Measurements from ENCODE around the gene ZNF667.

ZNF667 gene

DNA sequence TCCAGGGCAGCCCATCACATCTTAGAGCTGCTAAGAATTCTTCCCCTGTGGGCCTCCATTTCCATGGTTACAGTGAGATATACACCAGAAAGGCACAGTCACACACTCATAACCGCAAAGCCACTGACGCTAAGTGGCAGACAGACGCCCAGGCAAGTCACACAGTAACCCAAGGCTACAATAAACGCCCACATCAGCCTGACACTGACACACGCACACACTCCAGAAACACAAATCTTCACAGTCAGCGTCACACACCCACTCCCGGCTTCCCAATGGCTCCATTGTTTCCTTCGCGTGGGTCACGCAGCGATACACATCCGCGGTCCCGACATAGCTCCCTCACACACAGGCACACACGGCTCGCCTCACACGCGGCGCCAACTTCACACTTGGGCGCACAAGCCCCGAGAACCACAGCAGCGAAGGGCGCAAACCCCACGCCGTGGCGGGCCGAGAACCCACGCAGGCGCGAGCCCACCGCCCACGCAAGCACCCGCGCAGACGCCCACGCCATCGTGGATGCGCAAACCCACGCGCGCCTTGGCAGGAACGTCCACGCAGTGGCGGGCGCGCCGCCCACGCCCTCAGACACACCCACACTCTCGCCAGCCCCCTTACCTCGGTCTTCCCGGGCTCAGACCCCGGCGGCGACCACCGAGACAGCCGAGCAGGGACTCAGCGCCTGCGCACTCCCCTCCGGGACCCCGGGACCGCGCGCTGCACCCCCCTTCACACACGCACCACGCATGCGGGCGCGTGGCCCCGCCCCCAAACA is at the start of gene ZNF667:
TSS of gene ZNF667 (minus strand) at position 695 of the 778 bp plus-strand sequence. CDS start 14,975 bp downstream, outside the sequence.
- TF ChIP-seq GATA2 (IDR thresholded peaks at IDR 0.05; ENCODE audit: low read depth, low read length): no peak; the same call in 1 of the 2 replicates
- no peak for TF ChIP-seq GATA3 (IDR thresholded peaks at IDR 0.05; ENCODE audit: low read depth, low read length)

DNA sequence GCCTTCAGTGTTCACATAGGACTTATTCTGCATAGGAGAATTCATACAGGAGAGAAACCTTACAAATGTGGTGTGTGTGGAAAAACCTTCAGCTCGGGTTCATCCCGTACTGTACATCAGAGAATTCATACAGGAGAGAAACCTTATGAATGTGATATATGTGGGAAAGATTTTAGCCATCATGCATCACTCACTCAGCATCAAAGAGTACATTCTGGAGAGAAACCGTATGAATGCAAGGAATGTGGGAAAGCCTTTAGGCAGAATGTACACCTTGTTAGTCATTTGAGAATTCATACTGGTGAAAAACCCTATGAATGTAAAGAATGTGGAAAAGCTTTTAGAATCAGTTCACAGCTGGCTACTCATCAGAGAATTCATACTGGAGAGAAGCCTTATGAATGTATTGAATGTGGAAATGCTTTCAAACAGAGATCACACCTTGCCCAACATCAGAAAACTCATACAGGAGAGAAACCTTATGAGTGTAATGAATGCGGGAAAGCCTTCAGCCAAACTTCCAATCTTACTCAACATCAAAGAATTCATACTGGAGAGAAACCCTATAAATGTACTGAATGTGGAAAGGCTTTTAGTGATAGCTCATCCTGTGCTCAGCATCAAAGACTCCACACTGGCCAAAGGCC is 48.2 kb upstream of the ZNF667 start:
- TF ChIP-seq GATA2 (IDR thresholded peaks at IDR 0.05; ENCODE audit: low read depth, low read length): no peak
- TF ChIP-seq GATA3 (IDR thresholded peaks at IDR 0.05; ENCODE audit: low read depth, low read length): no peak

- TF ChIP-seq GATA3 (IDR thresholded peaks at IDR 0.05; ENCODE audit: low read depth, low read length) (no peak), GATA2 (IDR thresholded peaks at IDR 0.05; ENCODE audit: low read depth, low read length) (no peak)
These were observed 31.2 kb upstream of the ZNF667 start for GRCh38 chr19:56508290-56508778.

DNA sequence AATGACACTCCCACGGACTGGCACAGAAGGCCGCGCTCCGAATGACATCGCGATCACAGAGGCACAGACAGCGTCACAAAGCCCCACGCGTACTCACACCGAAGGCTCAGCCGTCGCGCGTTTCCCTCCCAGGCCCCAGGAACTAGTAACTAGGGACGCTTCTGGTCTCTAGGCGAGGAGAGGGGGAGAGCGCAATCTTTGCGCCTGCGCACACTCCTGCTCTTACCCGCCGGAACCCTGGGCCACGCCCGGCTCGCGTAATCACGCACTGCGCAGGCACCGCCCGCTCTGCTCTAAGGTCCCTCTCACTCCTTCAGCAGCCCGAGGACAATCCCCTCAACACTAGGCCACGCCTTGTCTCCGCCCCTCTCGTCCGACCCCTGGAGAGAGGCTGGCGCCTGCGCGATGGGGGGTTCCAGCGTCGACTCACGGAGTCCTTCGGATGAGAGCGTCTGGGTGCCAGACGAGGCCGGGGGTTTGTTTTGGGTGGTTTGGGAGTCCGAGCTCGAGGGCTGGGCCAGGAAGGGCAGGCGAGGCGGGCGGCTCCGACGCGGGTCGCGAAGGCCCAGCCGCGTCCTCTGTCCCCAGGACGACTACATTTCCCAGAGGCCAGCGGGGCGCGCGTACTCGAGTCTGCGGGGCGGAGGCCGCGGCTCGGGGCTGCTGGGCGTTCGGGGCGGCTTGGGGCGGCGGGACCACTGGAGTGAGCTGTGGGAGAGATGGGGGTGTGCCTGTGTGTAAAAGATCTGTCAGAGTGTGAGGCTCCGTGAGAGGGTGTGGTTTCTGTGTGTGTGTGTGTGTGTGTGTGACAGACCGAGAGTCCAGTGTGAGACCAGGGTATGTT is 30.5 kb upstream of the ZNF667 start, which contains the start of gene ZNF471:
TSS of gene ZNF471 (plus strand) at position 410 of the 844 bp plus-strand sequence. CDS start 3,717 bp downstream, outside the sequence.
- TF ChIP-seq GATA3 (IDR thresholded peaks at IDR 0.05; ENCODE audit: low read depth, low read length) (no peak), GATA2 (IDR thresholded peaks at IDR 0.05; ENCODE audit: low read depth, low read length) (no peak)

- no peak for TF ChIP-seq GATA2 (IDR thresholded peaks at IDR 0.05; ENCODE audit: low read depth, low read length)
- no peak for TF ChIP-seq GATA3 (IDR thresholded peaks at IDR 0.05; ENCODE audit: low read depth, low read length)
These were observed 27.4 kb upstream of the ZNF667 start for GRCh38 chr19:56504581-56504980.

GRCh38 chr19:56491399-56491798 is 14.3 kb upstream of the ZNF667 start:
- no peak for TF ChIP-seq GATA3 (IDR thresholded peaks at IDR 0.05; ENCODE audit: low read depth, low read length)
- no peak for TF ChIP-seq GATA2 (IDR thresholded peaks at IDR 0.05; ENCODE audit: low read depth, low read length)

DNA sequence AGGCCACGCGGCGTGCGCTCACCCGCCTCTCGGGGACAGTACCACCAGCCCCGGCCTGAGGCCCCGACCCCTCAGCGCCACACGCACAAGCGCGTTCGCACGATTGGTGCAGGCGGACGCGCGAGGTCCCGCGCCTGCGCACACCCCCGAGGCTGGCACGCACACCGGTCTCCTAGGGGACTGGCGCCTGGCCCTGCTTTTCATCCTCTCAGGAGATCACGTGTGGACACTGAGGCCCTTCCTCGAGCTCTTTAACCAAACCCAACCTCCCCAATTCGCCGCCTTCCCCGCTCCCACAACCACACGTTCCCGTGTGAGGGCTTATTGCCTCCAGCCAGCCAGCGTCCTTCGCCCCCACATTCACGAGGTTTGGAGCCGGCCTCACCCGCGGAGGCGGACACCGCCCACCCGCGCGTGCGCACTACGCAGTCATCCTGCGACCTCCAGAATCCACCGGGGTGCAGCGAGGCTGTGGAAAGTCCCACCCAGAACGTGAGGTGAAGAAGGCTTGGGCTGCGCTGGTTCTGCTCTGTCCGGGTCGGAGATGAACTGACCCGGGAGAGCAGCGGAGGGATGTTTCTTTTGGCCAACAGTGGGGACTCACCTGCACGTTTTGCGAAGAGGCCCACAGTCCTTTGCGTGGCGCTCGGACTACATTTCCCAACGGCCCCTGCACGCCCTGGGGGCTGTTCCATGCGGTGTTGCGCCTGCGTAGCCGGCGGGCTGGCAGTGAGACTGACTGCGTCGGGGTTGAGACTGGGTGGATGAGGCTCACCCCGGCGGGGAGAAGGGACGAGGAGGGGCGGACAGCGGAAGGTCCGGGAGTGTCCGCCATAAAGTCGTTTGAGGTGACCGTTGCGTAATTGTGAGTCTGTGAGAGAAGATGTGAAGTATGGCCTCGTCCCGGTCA is 539 bp upstream of the ZNF667 start:
- TF ChIP-seq GATA3 (IDR thresholded peaks at IDR 0.05; ENCODE audit: low read depth, low read length): no peak
- TF ChIP-seq GATA2 (IDR thresholded peaks at IDR 0.05; ENCODE audit: low read depth, low read length): no peak

DNA sequence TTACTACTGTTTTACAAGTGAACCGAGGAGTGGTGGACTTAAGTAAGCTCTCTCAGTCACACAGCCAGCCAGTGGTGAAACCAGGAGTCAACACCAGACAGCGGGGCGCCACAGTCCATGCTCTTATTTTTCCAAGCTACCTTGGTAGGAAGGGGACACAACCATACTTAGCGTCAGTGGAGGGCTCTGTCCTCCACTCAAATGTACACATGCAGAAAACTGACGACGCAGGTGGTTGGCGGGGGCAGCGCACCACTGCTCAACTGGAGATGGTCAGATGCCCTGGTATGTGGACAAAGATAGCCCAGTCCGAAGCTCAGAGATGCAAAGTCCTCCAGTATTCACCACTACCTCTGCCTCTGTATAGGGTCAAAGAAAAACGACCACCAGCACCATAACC is 1.1 kb downstream of the ZNF667 start:
- no peak for TF ChIP-seq GATA3 (IDR thresholded peaks at IDR 0.05; ENCODE audit: low read depth, low read length)
- no peak for TF ChIP-seq GATA2 (IDR thresholded peaks at IDR 0.05; ENCODE audit: low read depth, low read length)

- no peak for TF ChIP-seq GATA2 (IDR thresholded peaks at IDR 0.05; ENCODE audit: low read depth, low read length)
- TF ChIP-seq GATA3 (IDR thresholded peaks at IDR 0.05; ENCODE audit: low read depth, low read length): no peak
These were observed 2.8 kb downstream of the ZNF667 start for GRCh38 chr19:56474308-56474707.

- TF ChIP-seq GATA2 (IDR thresholded peaks at IDR 0.05; ENCODE audit: low read depth, low read length): no peak
- no peak for TF ChIP-seq GATA3 (IDR thresholded peaks at IDR 0.05; ENCODE audit: low read depth, low read length)
These were observed 35.8 kb downstream of the ZNF667 start for GRCh38 chr19:56441206-56441792.

GRCh38 chr19:56423985-56424353 is 53.2 kb downstream of the ZNF667 start:
- TF ChIP-seq GATA3 (IDR thresholded peaks at IDR 0.05; ENCODE audit: low read depth, low read length) (no peak), GATA2 (IDR thresholded peaks at IDR 0.05; ENCODE audit: low read depth, low read length) (no peak)

DNA sequence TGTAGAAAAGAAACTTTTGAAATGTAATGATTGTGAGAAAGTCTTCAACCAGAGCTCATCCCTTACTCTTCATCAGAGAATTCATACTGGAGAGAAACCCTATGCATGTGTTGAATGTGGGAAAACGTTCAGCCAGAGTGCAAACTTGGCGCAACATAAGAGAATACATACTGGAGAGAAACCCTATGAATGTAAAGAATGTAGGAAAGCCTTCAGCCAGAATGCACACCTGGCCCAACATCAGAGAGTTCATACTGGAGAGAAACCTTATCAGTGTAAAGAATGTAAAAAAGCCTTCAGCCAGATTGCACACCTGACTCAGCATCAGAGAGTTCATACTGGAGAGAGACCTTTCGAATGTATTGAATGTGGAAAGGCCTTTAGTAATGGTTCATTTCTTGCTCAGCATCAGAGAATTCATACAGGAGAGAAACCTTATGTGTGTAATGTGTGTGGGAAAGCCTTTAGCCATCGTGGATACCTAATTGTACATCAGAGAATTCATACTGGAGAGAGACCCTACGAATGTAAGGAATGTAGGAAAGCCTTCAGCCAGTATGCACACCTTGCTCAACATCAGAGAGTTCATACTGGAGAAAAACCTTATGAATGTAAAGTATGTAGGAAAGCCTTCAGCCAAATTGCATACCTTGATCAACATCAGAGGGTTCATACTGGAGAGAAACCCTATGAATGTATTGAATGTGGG is 53.7 kb downstream of the ZNF667 start:
- no peak for TF ChIP-seq GATA3 (IDR thresholded peaks at IDR 0.05; ENCODE audit: low read depth, low read length)
- no peak for TF ChIP-seq GATA2 (IDR thresholded peaks at IDR 0.05; ENCODE audit: low read depth, low read length)
